Measurements from ENCODE around the gene ZBED6.

ZBED6 gene

GRCh38 chr1:203768256-203768655, 27.2 kb upstream of the ZBED6 start:
- no peaks in the 10 kb centered on the region for H3K27me3 ChIP-seq (ENCODE audit: low read length)
- no peak overlapping the region for H2AFZ ChIP-seq (ENCODE audit: low read depth, low read length, severe bottlenecking)
- no peak overlapping the region for H3K4me2 ChIP-seq (ENCODE audit: low read depth, low read length, poor library complexity, severe bottlenecking)
- H3F3A ChIP-seq (ENCODE audit: insufficient read depth), result no peaks in the 10 kb centered on the region
- H3K9me2 ChIP-seq (replicated peaks; ENCODE audit: insufficient read depth, low read length), result no peaks in the 10 kb centered on the region
- H3K4me3 ChIP-seq (ENCODE audit: insufficient read depth, low read length, poor library complexity, severe bottlenecking), result no peak overlapping the region
- H3K36me3 ChIP-seq (ENCODE audit: low read length), result peaks cover 6% of the 10 kb centered on the region; the same call in 1 of the 2 replicates
- H3K79me2 ChIP-seq (ENCODE audit: insufficient read depth, low read length), result peaks cover 14% of the 10 kb centered on the region; the same call in 1 of the 2 replicates
- TF ChIP-seq EZH2phosphoT487 (conservative IDR thresholded peaks at IDR 0.05; ENCODE audit: low read length) (no peak), CTCF (IDR thresholded peaks at IDR 0.05; ENCODE audit: insufficient read depth, low read length, poor library complexity, severe bottlenecking) (no peak)
- H3K9me3 ChIP-seq (ENCODE audit: insufficient read depth, low read length), result no peaks in the 10 kb centered on the region
- no peaks in the 10 kb centered on the region for H4K20me1 ChIP-seq (ENCODE audit: low read depth, low read length)
- no peak overlapping the region for H3K9ac ChIP-seq (ENCODE audit: low read length)
- H3K27ac ChIP-seq (ENCODE audit: low read depth, low read length), result no peak overlapping the region

DNA sequence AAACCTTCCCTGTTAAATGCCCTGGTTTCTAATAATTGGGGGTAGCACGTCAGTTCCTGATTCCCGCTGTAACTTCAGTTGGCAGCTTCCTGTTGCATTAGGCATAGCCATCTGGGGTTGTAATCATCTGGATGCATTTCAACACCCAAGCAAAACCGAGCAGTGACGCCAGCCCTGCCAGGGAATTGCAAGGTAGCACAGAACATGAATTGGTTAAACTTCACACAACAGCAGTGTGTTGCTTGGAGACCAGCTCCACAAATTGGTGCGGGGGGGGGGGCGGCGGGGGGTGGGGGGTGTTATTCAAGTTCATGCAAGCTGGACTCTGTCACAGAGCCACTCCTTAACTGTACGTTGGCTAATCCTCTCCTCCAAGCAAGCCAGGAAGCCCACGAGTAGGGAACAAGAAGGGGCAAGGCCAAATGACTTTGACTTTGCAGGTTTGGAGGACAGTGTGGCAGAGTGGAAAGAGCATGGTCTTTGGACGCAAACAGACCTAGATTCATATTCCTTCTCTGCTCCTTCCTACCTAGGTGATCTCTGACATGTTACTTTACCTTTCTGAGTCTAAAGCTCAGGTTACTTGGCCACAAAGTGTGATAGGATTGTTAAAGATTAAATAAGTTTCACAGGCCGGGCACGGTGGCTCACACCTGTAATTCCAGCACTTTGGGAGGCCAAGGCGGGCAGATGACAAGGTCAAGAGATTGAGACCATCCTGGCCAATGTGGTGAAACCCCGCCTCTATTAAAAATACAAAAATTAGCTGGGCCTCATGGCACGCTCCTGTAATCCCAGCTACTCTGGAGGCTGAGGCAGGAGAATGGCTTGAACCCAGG, 25.7 kb upstream of the ZBED6 start:
- Histone ChIP-seq H3K27ac (ENCODE audit: low read depth, low read length) (no peak overlapping the region), H4K20me1 (ENCODE audit: low read depth, low read length) (no peaks in the 10 kb centered on the region), H3K9me2 (replicated peaks; ENCODE audit: insufficient read depth, low read length) (no peaks in the 10 kb centered on the region), H3K79me2 (ENCODE audit: insufficient read depth, low read length) (peaks cover 14% of the 10 kb centered on the region; the same call in 1 of the 2 replicates), H3K9me3 (ENCODE audit: insufficient read depth, low read length) (no peaks in the 10 kb centered on the region), H3K4me3 (ENCODE audit: insufficient read depth, low read length, poor library complexity, severe bottlenecking) (no peak overlapping the region), H3K27me3 (ENCODE audit: low read length) (no peaks in the 10 kb centered on the region), H3K36me3 (ENCODE audit: low read length) (peaks cover 6% of the 10 kb centered on the region; the same call in 1 of the 2 replicates), H2AFZ (ENCODE audit: low read depth, low read length, severe bottlenecking) (no peak overlapping the region), H3F3A (ENCODE audit: insufficient read depth) (no peaks in the 10 kb centered on the region), H3K9ac (ENCODE audit: low read length) (no peak overlapping the region), H3K4me2 (ENCODE audit: low read depth, low read length, poor library complexity, severe bottlenecking) (no peak overlapping the region)
- TF ChIP-seq EZH2phosphoT487 (conservative IDR thresholded peaks at IDR 0.05; ENCODE audit: low read length), result no peak
- no peak for TF ChIP-seq CTCF (IDR thresholded peaks at IDR 0.05; ENCODE audit: insufficient read depth, low read length, poor library complexity, severe bottlenecking)

- no peak overlapping the region for H3K4me2 ChIP-seq (ENCODE audit: low read depth, low read length, poor library complexity, severe bottlenecking)
- no peaks in the 10 kb centered on the region for H3K27me3 ChIP-seq (ENCODE audit: low read length)
- no peaks in the 10 kb centered on the region for H3K79me2 ChIP-seq (ENCODE audit: insufficient read depth, low read length)
- H3F3A ChIP-seq (ENCODE audit: insufficient read depth), result no peaks in the 10 kb centered on the region
- H4K20me1 ChIP-seq (ENCODE audit: low read depth, low read length), result no peaks in the 10 kb centered on the region
- no peaks in the 10 kb centered on the region for H3K9me2 ChIP-seq (replicated peaks; ENCODE audit: insufficient read depth, low read length)
- H3K36me3 ChIP-seq (ENCODE audit: low read length), result peaks cover 6% of the 10 kb centered on the region; the same call in 1 of the 2 replicates
- no peak overlapping the region for H2AFZ ChIP-seq (ENCODE audit: low read depth, low read length, severe bottlenecking)
- no peak overlapping the region for H3K4me3 ChIP-seq (ENCODE audit: insufficient read depth, low read length, poor library complexity, severe bottlenecking)
- no peak for TF ChIP-seq EZH2phosphoT487 (conservative IDR thresholded peaks at IDR 0.05; ENCODE audit: low read length)
- no peak for TF ChIP-seq CTCF (IDR thresholded peaks at IDR 0.05; ENCODE audit: insufficient read depth, low read length, poor library complexity, severe bottlenecking)
- H3K27ac ChIP-seq (ENCODE audit: low read depth, low read length), result no peak overlapping the region
- no peak overlapping the region for H3K9ac ChIP-seq (ENCODE audit: low read length)
- no peaks in the 10 kb centered on the region for H3K9me3 ChIP-seq (ENCODE audit: insufficient read depth, low read length)
Observed at GRCh38 chr1:203771901-203772301, 23.5 kb upstream of the ZBED6 start.

Data from SU-DHL-6 (cell line).